ENCODE results near the gene ADAM12.

DNA sequence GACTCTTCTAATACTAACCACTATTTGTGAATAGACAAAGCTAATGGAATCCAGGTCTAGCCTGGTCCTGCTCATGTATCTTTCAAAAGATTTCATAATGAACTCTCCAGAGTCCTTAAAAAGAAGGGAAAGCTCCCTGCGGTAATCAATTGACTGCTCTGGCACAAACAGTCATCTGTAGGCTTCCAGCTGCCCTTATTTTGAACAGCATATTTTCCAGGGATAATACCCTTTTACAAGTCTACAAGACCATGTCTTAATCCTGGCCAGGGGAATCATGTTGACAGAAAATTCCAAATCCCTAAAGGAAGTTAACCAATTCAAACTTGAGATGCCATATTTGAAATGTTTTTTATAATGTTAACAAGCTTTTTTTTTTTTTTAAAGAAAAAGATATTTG lies 34.6 kb downstream of the ADAM12 start:
- TF ChIP-seq CTCF (IDR thresholded peaks at IDR 0.05; ENCODE audit: extremely low read depth in 1 of 2, insufficient read depth in 1 of 2, low read depth in 1 of 2, low read length in 2 of 2), result no peak
- TF ChIP-seq POLR2A (IDR thresholded peaks at IDR 0.05; ENCODE audit: low read depth, low read length), result no peak
- TF ChIP-seq EZH2 (IDR thresholded peaks at IDR 0.05; ENCODE audit: borderline replicate concordance, low read depth, low read length, severe bottlenecking), result no peak
- TF ChIP-seq POLR2AphosphoS5 (IDR thresholded peaks at IDR 0.05; ENCODE audit: insufficient read depth, low read depth, low read length), result no peak
- TF ChIP-seq FOS (IDR thresholded peaks at IDR 0.05; ENCODE audit: borderline replicate concordance, insufficient read depth, low read length), result no peak
- no peak for TF ChIP-seq GATA2 (IDR thresholded peaks at IDR 0.05; ENCODE audit: insufficient read depth, insufficient read length, low read depth, low read length)
- TF ChIP-seq MYC (IDR thresholded peaks at IDR 0.05; ENCODE audit: low read depth, low read length), result no peak
